K562 (cell line): ENCODE results near the gene SEPHS2. TPM values are rescaled to one million over a fixed set of nuclear protein-coding genes. Genes with fewer than 3 reads are reported as not detected.
A peak's percentile ranks its signal among the peaks of the same experiment; 100 is the strongest.

Source experiments
- ADNP ChIP-seq: fragments of 200-800 bp; sonication (Bioruptor generic); IDR thresholded peaks from 2 replicates; pipeline ENCODE4 v1.6.1; 2016; ENCODE audit warnings: missing genetic modification characterization, missing compliant biosample characterization
- AFF4 ChIP-seq: sonication (generic); formaldehyde crosslinking; IDR thresholded peaks from 2 replicates; pipeline ENCODE4 v1.8.0; 2023; ENCODE audit warnings: mild to moderate bottlenecking, missing genetic modification reagents
- DPF2 ChIP-seq: fragments of 450-650 bp; IDR thresholded peaks from 2 replicates; pipeline ENCODE4 v1.6.1; 2016
- EHMT2 ChIP-seq: fragments of 450-650 bp; IDR thresholded peaks from 2 replicates; pipeline ENCODE4 v1.6.1; 2018; ENCODE audit warnings: antibody characterized with exemption
- FOS ChIP-seq: IDR thresholded peaks from 3 replicates; pipeline ENCODE4 v1.6.1; 2011; ENCODE audit not compliant: insufficient read length; ENCODE audit errors: extremely low read depth
- HDAC2 ChIP-seq: fragments of 450-650 bp; IDR thresholded peaks from 2 replicates; pipeline ENCODE4 v1.6.1; 2016; ENCODE audit warnings: mild to moderate bottlenecking
- LEF1 ChIP-seq: fragments of 450-650 bp; IDR thresholded peaks from 2 replicates; pipeline ENCODE4 v1.6.1; 2016; ENCODE audit warnings: mild to moderate bottlenecking
- MAX ChIP-seq: sonication (generic); formaldehyde crosslinking; IDR thresholded peaks from 2 replicates; pipeline ENCODE4 v1.9.0; 2022; ENCODE audit warnings: mild to moderate bottlenecking, missing genetic modification reagents
- MBD1 ChIP-seq: fragments of 250-450 bp; sonication (Bioruptor Pico); IDR thresholded peaks from 2 replicates; pipeline ENCODE4 v1.8.0; 2022; ENCODE audit warnings: inconsistent platforms
- MED1 ChIP-seq: sonication (generic); formaldehyde crosslinking; IDR thresholded peaks from 2 replicates; pipeline ENCODE4 v1.8.1; 2023; ENCODE audit warnings: missing genetic modification reagents, borderline replicate concordance
- MIER1 ChIP-seq: fragments of 450-650 bp; IDR thresholded peaks from 2 replicates; pipeline ENCODE4 v1.6.1; 2016; ENCODE audit warnings: antibody characterized with exemption, mild to moderate bottlenecking, low read depth
- NFRKB ChIP-seq: fragments of 450-650 bp; IDR thresholded peaks from 2 replicates; pipeline ENCODE4 v1.6.1; 2016; ENCODE audit warnings: low read depth
- NR0B1 ChIP-seq: fragments of 450-650 bp; IDR thresholded peaks from one replicate; pipeline ENCODE4 v1.6.1; 2018; ENCODE audit warnings: mild to moderate bottlenecking, moderate library complexity; ENCODE audit not compliant: partially characterized antibody
- RBM17 ChIP-seq: fragments of 200-400 bp; formaldehyde crosslinking; IDR thresholded peaks from 2 replicates; pipeline ENCODE4 v1.6.1; 2017; ENCODE audit warnings: low read depth, mild to moderate bottlenecking, low read length, borderline replicate concordance
- SIN3B ChIP-seq: fragments of 450-650 bp; IDR thresholded peaks from 2 replicates; pipeline ENCODE4 v1.6.1; 2017; ENCODE audit warnings: low read depth, mild to moderate bottlenecking, moderate library complexity
- SMARCA5 ChIP-seq: fragments of 450-650 bp; IDR thresholded peaks from 2 replicates; pipeline ENCODE4 v1.6.1; 2016
- SUPT5H ChIP-seq: fragments of 450-650 bp; IDR thresholded peaks from 2 replicates; pipeline ENCODE4 v1.6.1; 2016
- TAF1 ChIP-seq: IDR thresholded peaks from 2 replicates; pipeline ENCODE4 v1.6.1; 2011; ENCODE audit warnings: mild to moderate bottlenecking, low read length, moderate library complexity; ENCODE audit not compliant: insufficient read depth, control insufficient read depth, severe bottlenecking; ENCODE audit errors: extremely low read depth
- TBP ChIP-seq: optimal IDR thresholded peaks from 2 replicates; pipeline ENCODE3; 2011; ENCODE audit warnings: low read depth, low read length, improper control_type of control experiment
- TEAD2 ChIP-seq: fragments of 450-650 bp; IDR thresholded peaks from 2 replicates; pipeline ENCODE4 v1.6.1; 2016; ENCODE audit warnings: missing genetic modification characterization, control low read depth, missing compliant biosample characterization
- ZBTB12 ChIP-seq: fragments of 250-450 bp; sonication (Bioruptor Pico); IDR thresholded peaks from 2 replicates; pipeline ENCODE4 v1.4.0; 2020
- ZNF140 ChIP-seq: fragments of 250-450 bp; sonication (Bioruptor Pico); IDR thresholded peaks from 2 replicates; pipeline ENCODE4 v1.8.0; 2021; ENCODE audit warnings: moderate library complexity, mild to moderate bottlenecking, inconsistent platforms
- polyA plus RNA-seq, 8 experiments: library from polyadenylated mRNA; depleted of rRNA in 4 of 8; stranded (reverse) in 5 of 8; unstranded in 3 of 8; fragments of >200 nt; fragmentation: Nextera tagmentation in 2 of 8; fragmentation: Illumina TruSeq in 1 of 8; extraction: Ambion mirVana in 2 of 8; extraction: Trizol in 1 of 8; gene quantifications; 2 replicates each; pipeline versions ENCODE4 v1.2.1 to v1.2.3, GENCODE V29; 2011 to 2014; ENCODE audit warnings: inconsistent platforms in 1 of 8, missing spikeins in 1 of 8
- total RNA-seq, 7 experiments: library from RNA; depleted of rRNA in 6 of 7; stranded (reverse); fragments of >200 nt in 6 of 7; fragmentation: Illumina TruSeq in 2 of 7; extraction: Trizol in 2 of 7; gene quantifications; 2 replicates each; pipeline versions ENCODE4 v1.2.1 to v1.2.3, GENCODE V29; 2011 to 2021; ENCODE audit warnings: low replicate concordance in 1 of 7

The SEPHS2 gene
- total and polyA plus RNA-seq, 9 of the 15 experiments (the other 6 are each of a cell fraction or from before 2014, with no cell fraction given) = 20.9 to 90.6 (median 43.4) TPM

- TF ChIP-seq MED1 (CRISPR knock-in tag) (no peak), DPF2 (peak; percentile 90), TBP (peak; percentile 35), SUPT5H (0 out of 2 replicates have a peak, but pooled peaks have one; percentile 32), MAX (peak; percentile 46), AFF4 (CRISPR knock-in tag) (0 out of 2 replicates have a peak, but pooled peaks have one; percentile 53), TAF1 (peak; percentile 12), SMARCA5 (peak; percentile 85), NFRKB (peak; percentile 19; the same call in 1 of the 2 replicates), ADNP (tag) (peak; percentile 65), LEF1 (peak; percentile 74), EHMT2 (peak; percentile 85), MBD1 (no peak), SIN3B (no peak), HDAC2 (peak; percentile 63; the same call in 1 of the 2 replicates), FOS (peak; percentile 60), ZBTB12 (CRISPR knock-in tag) (no peak), MIER1 (no peak), NR0B1 (no peak), RBM17 (no peak), TEAD2 (tag) (peak; percentile 44; the same call in 1 of the 2 replicates), ZNF140 (CRISPR knock-in tag) (no peak)
Observed at GRCh38 chr16:30491744-30492308, 46.2 kb upstream of the SEPHS2 start (continued).
